Testis (tissue), 2 donors: ENCODE measurements around the gene SPRN.

Experiments used
- CTCF ChIP-seq, 3 experiments: fragments of 450-650 bp in 2 of 3; fragments of 200-600 bp in 1 of 3; sonication (generic) in 1 of 3; IDR thresholded peaks; one replicate each; pipeline ENCODE4 v1.5.1; 2016 to 2019; ENCODE audit warnings: antibody characterized with exemption in 3 of 3, mild to moderate bottlenecking in 2 of 3, moderate library complexity in 1 of 3
- POLR2A ChIP-seq: fragments of 450-650 bp; IDR thresholded peaks from one replicate; pipeline ENCODE4 v1.6.1; 2017; ENCODE audit warnings: antibody characterized with exemption, mild to moderate bottlenecking, moderate library complexity

DNA sequence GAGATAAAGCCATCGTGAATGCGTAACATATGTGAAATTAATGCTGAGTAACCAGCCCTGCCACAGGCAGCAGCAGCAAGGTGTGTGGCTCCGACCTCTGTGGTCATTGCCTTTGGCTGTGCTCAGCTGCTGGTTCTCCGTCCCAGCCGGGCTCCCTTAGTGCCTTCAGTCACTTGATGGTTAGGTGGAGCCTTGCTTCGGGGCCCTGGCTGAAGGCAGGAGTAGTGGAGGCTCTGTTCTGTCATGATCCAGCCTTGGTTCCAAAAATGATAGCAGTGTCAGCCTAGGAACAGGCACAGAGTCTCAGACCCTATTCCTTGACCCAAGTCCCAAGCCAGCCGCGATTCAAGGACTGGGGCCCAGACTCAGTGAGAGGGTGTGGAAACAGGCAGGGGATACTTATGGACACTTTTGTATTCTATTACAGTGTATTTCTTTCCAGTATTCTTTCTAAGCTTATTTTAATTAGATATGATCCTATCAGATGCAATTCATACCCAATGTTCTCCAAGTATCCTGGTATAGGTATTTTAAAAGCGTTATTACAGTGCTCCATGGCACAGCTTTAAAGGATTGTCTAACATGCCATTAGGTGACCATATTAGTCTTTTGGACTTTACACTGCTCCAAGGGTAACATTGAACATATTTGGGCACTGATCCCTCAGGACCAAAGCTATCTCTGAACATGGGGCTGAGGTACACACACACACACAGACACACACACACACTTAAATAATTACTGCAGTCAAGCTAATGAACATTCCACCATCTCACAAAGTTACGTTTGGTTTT lies 38.3 kb upstream of the SPRN start:
- no peak for TF ChIP-seq CTCF (IDR thresholded peaks at IDR 0.05)
- no peak for TF ChIP-seq POLR2A
